K562 (cell line): Measurements from ENCODE around the gene KIAA0319L. TPM values are rescaled to one million over a fixed set of nuclear protein-coding genes. Genes with fewer than 3 reads are reported as not detected.

ENCODE experiments used
- ATAC-seq: fragments of 200-7000 bp; cut with Tn5 transposase; 3 replicates; pipeline ENCODE4 v1.9.1; 2020; ENCODE audit warnings: moderate library complexity
- BruUV-seq: library from RNA; stranded (reverse); fragments of 400-500 nt; replicated peaks from 2 replicates; lab custom pipeline; 2021; lab: Mats Ljungman, UMichigan
- CTCF ChIA-PET: fragments of 300-600 bp; formaldehyde crosslinking; extraction: SDS; loops from one replicate; lab custom pipeline; 2021; ENCODE audit warnings: low intra/inter-chr PET ratio; lab: Yijun Ruan, JAX
- POLR2A ChIA-PET: fragments of 300-600, 350-650 bp; sonication (Branson Sonifier 250); formaldehyde crosslinking; extraction: SDS; loops from one replicate; lab custom pipeline; 2021; ENCODE audit warnings: antibody characterized with exemption, inconsistent platforms; lab: Yijun Ruan, JAX
- DNase-seq, 4 experiments: peaks; one replicate each; pipeline versions ENCODE4 v3.0.0 to v3.0.0-alpha.2; 2011 to 2018; ENCODE audit warnings: low spot score in 3 of 4, mixed read lengths in 3 of 4; ENCODE audit errors: extremely low read depth in 1 of 4
- FAIRE-seq: peaks from 2 replicates; lab custom pipeline; 2011; peaks lifted over from hg19 to GRCh38; lab: Jason Lieb, UNC
- H2AFZ ChIP-seq: 2 replicates; pipeline ENCODE4 v1.6.0; 2011; ENCODE audit warnings: low read depth, low read length, control low read depth, inconsistent platforms
- H3K27ac ChIP-seq: fragments of 200-600 bp; 3 replicates; pipeline ENCODE4 v1.8.0; 2011; ENCODE audit warnings: low read depth, mild to moderate bottlenecking, control low read depth, inconsistent platforms, low read length, moderate library complexity, mixed read lengths; ENCODE audit errors: extremely low read depth
- H3K27me3 ChIP-seq, 2 experiments: fragments of 300-600 bp in 1 of 2; 2 replicates in 1 of 2; 3 replicates in 1 of 2; pipeline versions ENCODE4 v1.6.0 to v1.8.0; 2011; ENCODE audit warnings: inconsistent platforms in 2 of 2, low read length in 2 of 2, mild to moderate bottlenecking in 1 of 2, mixed read lengths in 1 of 2, moderate library complexity in 1 of 2; ENCODE audit not compliant: control insufficient read depth in 2 of 2, insufficient read depth in 2 of 2
- H3K36me3 ChIP-seq: fragments of 300-600 bp; 3 replicates; pipeline ENCODE4 v1.8.0; 2011; ENCODE audit warnings: mild to moderate bottlenecking, low read length, inconsistent platforms; ENCODE audit not compliant: control insufficient read depth, insufficient read depth
- H3K4me1 ChIP-seq, 2 experiments: fragments of 200-600 bp in 1 of 2; replicated peaks in 1 of 2; 2 replicates in 1 of 2; 3 replicates in 1 of 2; pipeline versions ENCODE4 v1.5.1 to v1.8.0; 2011; ENCODE audit warnings: inconsistent platforms in 2 of 2, low read length in 2 of 2, mild to moderate bottlenecking in 1 of 2, mixed read lengths in 1 of 2, moderate library complexity in 1 of 2; ENCODE audit not compliant: control insufficient read depth in 2 of 2, insufficient read depth in 2 of 2
- H3K4me2 ChIP-seq: 2 replicates; pipeline ENCODE4 v1.6.1; 2011; ENCODE audit warnings: low read length, control low read depth, inconsistent platforms, mixed read lengths; ENCODE audit not compliant: insufficient read depth
- H3K4me3 ChIP-seq: fragments of 200-600 bp; sonication (generic), shearing (Covaris generic); 2 replicates; pipeline ENCODE4 v1.5.1; 2016; ENCODE audit warnings: control low read depth, inconsistent platforms
- H3K79me2 ChIP-seq: fragments of 200-600 bp; 3 replicates; pipeline ENCODE4 v1.8.0; 2011; ENCODE audit warnings: low read length, inconsistent platforms; ENCODE audit not compliant: control insufficient read depth, insufficient read depth
- H3K9ac ChIP-seq, 2 experiments: 2 replicates each; pipeline versions ENCODE4 v1.6.0 to v1.6.1; 2011; ENCODE audit warnings: low read depth in 2 of 2, low read length in 2 of 2, control low read depth in 1 of 2, inconsistent platforms in 1 of 2, mild to moderate bottlenecking in 1 of 2, mixed read lengths in 1 of 2; ENCODE audit not compliant: insufficient read depth in 1 of 2
- H3K9me1 ChIP-seq: one replicate; pipeline ENCODE4 v1.6.0; 2011; ENCODE audit warnings: inconsistent platforms, mild to moderate bottlenecking, low read length, moderate library complexity; ENCODE audit not compliant: control insufficient read depth, insufficient read depth
- H3K9me3 ChIP-seq: replicated peaks from 2 replicates; pipeline ENCODE4 v1.5.1; 2011; ENCODE audit warnings: low read depth, low read length, inconsistent platforms; ENCODE audit not compliant: control insufficient read depth, insufficient read depth
- H4K20me1 ChIP-seq: replicated peaks from 2 replicates; pipeline ENCODE4 v1.6.1; 2011; ENCODE audit warnings: low read length, inconsistent platforms, mixed read lengths; ENCODE audit not compliant: control insufficient read depth, insufficient read depth
- ATF1 ChIP-seq, 2 experiments: fragments of 450-650 bp in 1 of 2; IDR thresholded peaks; 2 replicates each; pipeline ENCODE4 v1.6.1; 2016; ENCODE audit warnings: missing compliant biosample characterization in 1 of 2, missing genetic modification characterization in 1 of 2
- BRCA1 ChIP-seq, 2 experiments: fragments of 450-650 bp in 1 of 2; sonication (generic) in 1 of 2; formaldehyde crosslinking in 1 of 2; IDR thresholded peaks; 2 replicates each; pipeline versions ENCODE4 v1.5.0 to v1.6.1; 2017 to 2020; ENCODE audit warnings: mild to moderate bottlenecking in 1 of 2, missing genetic modification reagents in 1 of 2
- CBFA2T2 ChIP-seq: fragments of 450-650 bp; conservative IDR thresholded peaks from 2 replicates; pipeline ENCODE4 v1.6.1; 2017; ENCODE audit warnings: mild to moderate bottlenecking
- CBFA2T3 ChIP-seq: fragments of 450-650 bp; IDR thresholded peaks from 2 replicates; pipeline ENCODE4 v1.6.1; 2017
- ERF ChIP-seq: fragments of 450-650 bp; formaldehyde crosslinking; IDR thresholded peaks from 2 replicates; pipeline ENCODE4 v1.4.0; 2020; ENCODE audit warnings: mild to moderate bottlenecking, mixed read lengths
- FUS ChIP-seq: fragments of 200-400 bp; formaldehyde crosslinking; optimal IDR thresholded peaks from 2 replicates; pipeline ENCODE3; 2017; ENCODE audit warnings: low read depth, low read length
- GATA2 ChIP-seq: sonication (generic); formaldehyde crosslinking; IDR thresholded peaks from 2 replicates; pipeline ENCODE4 v1.4.0; 2020; ENCODE audit warnings: mild to moderate bottlenecking, missing genetic modification reagents
- MYC ChIP-seq, 2 experiments: fragments of 250-450 bp in 1 of 2; sonication (Bioruptor Pico) in 1 of 2; IDR thresholded peaks; 2 replicates each; pipeline versions ENCODE4 v1.5.1 to v1.6.1; 2012 to 2021; ENCODE audit warnings: low read depth in 2 of 2, borderline replicate concordance in 1 of 2, improper control_type of control experiment in 1 of 2, low read length in 1 of 2, mild to moderate bottlenecking in 1 of 2, moderate library complexity in 1 of 2
- TCF3 ChIP-seq: sonication (generic); formaldehyde crosslinking; IDR thresholded peaks from 2 replicates; pipeline ENCODE4 v1.4.0; 2020; ENCODE audit warnings: mild to moderate bottlenecking, missing genetic modification reagents
- WGBS: fragments of 100-300 bp; shearing (Covaris generic); methylation state at CpG from one replicate; pipeline ENCODE4 v1.1.6; 2016; ENCODE audit warnings: low coverage, mixed read lengths; ENCODE audit not compliant: insufficient coverage; ENCODE audit errors: missing lambda C conversion rate; 5-methylcytosine and 5-hydroxymethylcytosine counted together
- in situ Hi-C: fragments of 300-500 bp; cut with MboI; formaldehyde crosslinking; loops from 4 replicates; pipeline ENCODE4 v1.15.0; 2018; ENCODE audit warnings: inconsistent platforms, mixed read lengths
- intact Hi-C: fragments of 100-400 bp; cut with micrococcal nuclease; formaldehyde crosslinking; loops from 2 replicates; pipeline ENCODE4 v1.14.2; 2022
- polyA plus RNA-seq, 8 experiments: library from polyadenylated mRNA; depleted of rRNA in 4 of 8; stranded (reverse) in 5 of 8; unstranded in 3 of 8; fragments of >200 nt; fragmentation: Nextera tagmentation in 2 of 8; fragmentation: Illumina TruSeq in 1 of 8; extraction: Ambion mirVana in 2 of 8; extraction: Trizol in 1 of 8; gene quantifications; 2 replicates each; pipeline versions ENCODE4 v1.2.1 to v1.2.3, GENCODE V29; 2011 to 2014; ENCODE audit warnings: inconsistent platforms in 1 of 8, missing spikeins in 1 of 8
- total RNA-seq, 7 experiments: library from RNA; depleted of rRNA in 6 of 7; stranded (reverse); fragments of >200 nt in 6 of 7; fragmentation: Illumina TruSeq in 2 of 7; extraction: Trizol in 2 of 7; gene quantifications; 2 replicates each; pipeline versions ENCODE4 v1.2.1 to v1.2.3, GENCODE V29; 2011 to 2021; ENCODE audit warnings: low replicate concordance in 1 of 7

KIAA0319L gene
- total and polyA plus RNA-seq, 9 of the 15 experiments (the other 6 are each of a cell fraction or from before 2014, with no cell fraction given) = 2.4 to 51.7 (median 27.4) TPM

DNA sequence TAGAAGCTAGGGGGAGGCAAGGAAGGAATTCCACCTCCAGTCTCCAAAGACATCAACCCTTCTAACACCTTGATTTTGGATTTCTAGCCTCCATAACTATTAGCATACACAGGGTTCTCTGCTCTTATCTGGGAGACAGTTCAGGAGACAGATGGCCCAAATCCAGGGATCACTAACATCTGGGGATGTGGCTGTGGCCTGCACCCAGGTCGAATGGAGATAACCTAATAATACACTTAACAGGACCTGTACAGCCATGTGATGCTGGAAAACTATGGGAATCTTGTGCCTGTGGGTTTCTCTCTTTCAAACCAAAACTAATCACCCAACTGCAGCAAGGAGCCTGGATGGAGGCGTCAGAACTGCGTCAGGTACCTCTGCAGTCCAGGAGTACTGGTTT is 47.6 kb downstream of the KIAA0319L start:
- no TSS peak for BruUV-seq
- in situ Hi-C loops (no loop called here), intact Hi-C loops (no loop called here)
- CTCF ChIA-PET = no interaction called here
- Histone ChIP-seq H3K9me3 (no peaks in the 10 kb centered on the region), H3K9ac (no peak overlapping the region), H3K4me1 (peaks cover 4 to 33% of the 10 kb centered on the region in 2 experiments; a peak in 4 of 5 replicates), H3K27me3 (no peaks in the 10 kb centered on the region), H3K79me2 (peaks cover 23% of the 10 kb centered on the region), H2AFZ (no peak overlapping the region), H3K36me3 (peaks cover 20% of the 10 kb centered on the region), H3K4me3 (no peak overlapping the region), H3K9me1 (no peaks in the 10 kb centered on the region), H4K20me1 (0 out of 2 replicates have a peak, but pooled peaks cover 4% of the 10 kb centered on the region), H3K4me2 (no peak overlapping the region), H3K27ac (no peak overlapping the region)
- ATAC-seq = no peak
- no peak for TF ChIP-seq ERF
- peak; percentile 55 for TF ChIP-seq CBFA2T3
- no peak for TF ChIP-seq BRCA1 (IDR thresholded peaks at IDR 0.05)
- no peak for TF ChIP-seq BRCA1 (CRISPR knock-in tag; IDR thresholded peaks at IDR 0.05)
- no peak for TF ChIP-seq MYC (IDR thresholded peaks at IDR 0.05; ENCODE audit: low read depth, low read length)
- 0 out of 2 replicates have a peak, but pooled peaks have one; percentile 31 for TF ChIP-seq MYC (CRISPR knock-in tag; IDR thresholded peaks at IDR 0.05; ENCODE audit: borderline replicate concordance, low read depth)
- TF ChIP-seq TCF3 (CRISPR knock-in tag) = 0 out of 2 replicates have a peak, but pooled peaks have one; percentile 14
- TF ChIP-seq GATA2 (CRISPR knock-in tag) = no peak
- no peak for TF ChIP-seq FUS
- TF ChIP-seq ATF1 (CRISPR knock-in tag; IDR thresholded peaks at IDR 0.05) = no peak
- no peak for TF ChIP-seq ATF1 (tag; IDR thresholded peaks at IDR 0.05)
- peak; percentile 31; the same call in 1 of the 2 replicates for TF ChIP-seq CBFA2T2
- DNase-seq = no peak
- FAIRE-seq = no peak
- 65% methylated on average over 3 of the region's 3 CpGs for WGBS
- POLR2A ChIA-PET = interaction anchor here (1.2 kb wide), 1 partner anchor 10 kb away, joined by 5 read pairs; no protein-coding TSS in a partner anchor
